Measurements from ENCODE around the gene LARP6.
"Not testable (repeated sequence)": the region's sequence is repeated elsewhere in the genome, so short reads cannot be mapped to it uniquely, and the experiment has no call there.

Gene LARP6

DNA sequence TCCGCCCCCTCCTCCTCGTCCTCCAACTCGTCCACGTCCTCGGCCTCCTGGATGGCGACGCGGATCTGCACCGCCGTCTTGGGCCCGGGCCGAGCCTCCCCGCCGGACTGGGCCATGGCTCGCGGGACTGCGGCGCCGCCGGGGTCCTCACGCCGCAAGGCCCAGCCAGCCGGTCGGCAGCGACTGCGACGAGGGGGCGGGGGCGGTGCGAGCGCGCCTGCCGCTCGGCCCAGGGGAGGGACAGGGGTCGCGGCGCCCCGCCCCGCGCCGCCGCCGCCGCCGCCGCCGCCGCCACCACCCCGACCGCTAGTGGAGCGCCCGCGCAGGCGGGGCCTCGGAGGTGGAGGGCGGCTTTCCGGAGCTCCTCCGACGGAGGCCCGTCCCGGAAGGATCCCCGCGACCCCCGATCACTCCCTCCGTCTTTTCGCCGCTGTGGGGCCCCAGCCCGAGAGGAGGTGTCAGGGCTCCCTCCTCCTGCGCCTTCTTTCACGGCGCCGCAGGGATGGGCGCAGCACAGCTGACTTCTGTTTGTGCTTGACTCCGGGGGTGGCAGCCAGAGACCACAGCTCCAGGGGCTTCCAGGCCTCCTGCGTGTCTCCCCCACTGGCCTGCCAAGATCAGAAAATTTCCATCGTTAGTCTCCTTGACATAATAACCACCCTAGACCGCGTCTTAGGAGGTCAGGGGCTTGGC is at the start of gene LARP6:
LARP6 (minus strand) TSS at position 185 of the 693 bp plus-strand sequence; CDS start at position 116, 69 bp downstream.
- DNase-seq = peak; percentile 80

DNA sequence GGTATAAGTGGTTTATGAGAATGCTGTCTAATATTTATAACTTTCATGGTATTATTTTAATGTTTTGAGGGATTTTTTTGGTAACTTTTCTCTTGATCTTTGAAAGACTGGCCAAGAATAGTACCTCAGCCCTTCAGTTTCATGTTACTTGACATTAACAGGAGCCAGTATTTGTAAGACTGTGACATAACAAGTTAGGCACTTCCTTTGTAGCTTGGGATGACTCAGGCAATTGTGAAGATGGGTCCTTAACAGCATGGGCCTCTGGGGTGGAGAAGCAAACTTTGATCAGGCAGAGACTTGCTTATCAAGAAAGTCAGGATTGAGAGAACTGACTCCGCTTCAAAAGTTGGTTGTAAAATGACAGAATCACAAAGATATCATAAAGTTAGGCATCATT is 48.1 kb upstream of the LARP6 start:
- DNase-seq = no peak

- DNase-seq = peak; percentile 66
These were observed 39.1 kb upstream of the LARP6 start for GRCh38 chr15:70892912-70893560.

- peak; percentile 94 for DNase-seq
These were observed 38.3 kb upstream of the LARP6 start, which contains the start of the genes LRRC49 and THAP10 for GRCh38 chr15:70892002-70892911. Gene LRRC49, plus strand, starts transcription at chr15:70892826. Its CDS starts 69 bp downstream, at chr15:70892895. Gene THAP10, minus strand, starts transcription at chr15:70892433. Its CDS starts 161 bp downstream, at chr15:70892272.

DNA sequence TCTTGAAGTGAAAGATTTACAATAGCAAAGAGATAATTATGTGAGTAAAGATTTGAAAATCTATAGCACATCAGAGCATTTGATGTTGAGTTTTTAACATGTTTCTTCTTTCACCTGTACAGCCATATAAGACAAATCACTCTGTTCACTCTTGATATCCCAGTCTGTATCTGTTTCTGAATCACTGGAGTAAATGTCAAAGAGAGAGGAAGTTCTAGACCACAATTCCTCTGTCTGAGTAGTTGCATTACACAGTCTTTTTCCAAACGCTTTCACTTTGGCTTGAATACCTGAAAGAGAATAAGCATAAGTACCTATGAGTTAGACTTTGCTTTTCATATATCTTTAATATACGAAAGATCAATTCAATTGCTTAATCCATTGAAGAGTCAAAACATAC is 28.4 kb upstream of the LARP6 start:
- DNase-seq = no peak

DNA sequence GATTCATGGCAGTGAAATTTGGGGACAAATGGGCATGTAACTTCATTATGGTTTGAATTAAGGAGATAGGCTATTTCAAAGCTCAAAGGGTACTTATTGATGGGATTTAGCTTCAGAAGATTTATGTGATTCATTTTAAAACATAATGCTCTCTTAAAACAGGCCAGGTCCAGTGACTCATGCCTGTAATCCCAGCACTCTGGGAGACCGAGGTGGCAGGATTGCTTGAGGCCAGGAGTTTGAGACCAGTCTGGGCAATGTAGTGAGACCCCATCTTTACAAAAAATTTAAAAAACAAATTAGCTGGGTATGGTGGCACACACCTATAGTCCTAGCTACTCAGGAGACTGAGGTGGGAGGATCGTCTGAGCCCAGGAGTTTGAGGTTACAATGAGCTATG is 26.8 kb upstream of the LARP6 start:
- no peak for DNase-seq

DNA sequence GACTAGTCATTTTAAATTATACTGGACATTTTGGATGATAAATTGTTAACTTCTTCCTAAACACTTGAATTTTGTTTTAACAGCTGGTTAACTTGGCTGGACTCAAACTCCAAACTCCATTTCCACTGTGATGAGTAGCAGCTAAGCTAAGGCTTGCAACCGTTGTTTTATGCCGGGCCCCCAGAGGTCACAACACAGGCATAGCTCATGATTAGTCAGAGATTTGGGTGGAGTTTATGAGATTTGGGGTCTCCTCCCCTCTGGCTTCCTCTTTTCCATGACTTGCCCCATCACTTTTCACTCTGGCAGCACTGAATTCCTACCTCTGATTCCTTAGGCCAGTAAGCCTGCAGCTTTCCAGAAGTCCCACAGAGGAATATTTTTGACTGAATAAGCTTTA is 25.4 kb upstream of the LARP6 start:
- DNase-seq = no peak

GRCh38 chr15:70876683-70877082 is 22.7 kb upstream of the LARP6 start:
- no peak for DNase-seq

GRCh38 chr15:70876011-70876410 is 22.1 kb upstream of the LARP6 start:
- DNase-seq = no peak

DNA sequence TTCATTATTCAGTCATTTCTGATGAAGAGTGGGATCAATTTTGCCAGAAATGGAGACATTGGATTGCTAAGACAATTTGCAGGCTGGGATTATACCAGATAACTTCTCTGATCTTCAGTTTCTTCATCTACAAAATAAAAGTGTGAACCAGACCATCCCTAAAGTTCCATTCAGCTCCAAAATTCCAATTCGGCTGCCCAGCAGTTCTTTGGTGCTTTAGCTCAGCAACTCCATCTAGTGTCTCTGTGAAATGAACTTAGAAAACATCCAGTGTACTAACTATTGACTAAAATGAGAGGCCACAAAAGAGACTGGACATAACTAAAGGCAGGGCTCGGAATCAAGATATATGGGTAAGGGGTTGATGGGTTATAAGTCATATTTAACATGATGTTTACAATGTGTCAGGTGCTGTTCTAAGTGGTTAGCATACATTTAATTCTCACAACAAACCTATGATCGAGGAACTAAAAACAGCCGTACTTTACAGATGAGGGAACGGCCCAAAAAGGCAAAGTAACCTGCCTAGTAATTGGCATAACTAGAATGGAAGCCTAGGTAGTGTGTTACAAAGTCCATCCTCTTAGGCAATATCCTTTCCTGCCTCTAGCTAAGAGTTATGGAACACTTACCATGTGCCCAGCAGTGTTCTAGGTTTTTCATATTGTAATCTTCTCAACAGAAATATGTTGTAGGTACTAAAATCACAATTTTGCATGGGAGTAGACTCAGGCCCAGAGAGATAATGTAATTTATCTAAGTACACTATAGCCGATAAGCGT is 21.2 kb upstream of the LARP6 start:
- no peak for DNase-seq

DNA sequence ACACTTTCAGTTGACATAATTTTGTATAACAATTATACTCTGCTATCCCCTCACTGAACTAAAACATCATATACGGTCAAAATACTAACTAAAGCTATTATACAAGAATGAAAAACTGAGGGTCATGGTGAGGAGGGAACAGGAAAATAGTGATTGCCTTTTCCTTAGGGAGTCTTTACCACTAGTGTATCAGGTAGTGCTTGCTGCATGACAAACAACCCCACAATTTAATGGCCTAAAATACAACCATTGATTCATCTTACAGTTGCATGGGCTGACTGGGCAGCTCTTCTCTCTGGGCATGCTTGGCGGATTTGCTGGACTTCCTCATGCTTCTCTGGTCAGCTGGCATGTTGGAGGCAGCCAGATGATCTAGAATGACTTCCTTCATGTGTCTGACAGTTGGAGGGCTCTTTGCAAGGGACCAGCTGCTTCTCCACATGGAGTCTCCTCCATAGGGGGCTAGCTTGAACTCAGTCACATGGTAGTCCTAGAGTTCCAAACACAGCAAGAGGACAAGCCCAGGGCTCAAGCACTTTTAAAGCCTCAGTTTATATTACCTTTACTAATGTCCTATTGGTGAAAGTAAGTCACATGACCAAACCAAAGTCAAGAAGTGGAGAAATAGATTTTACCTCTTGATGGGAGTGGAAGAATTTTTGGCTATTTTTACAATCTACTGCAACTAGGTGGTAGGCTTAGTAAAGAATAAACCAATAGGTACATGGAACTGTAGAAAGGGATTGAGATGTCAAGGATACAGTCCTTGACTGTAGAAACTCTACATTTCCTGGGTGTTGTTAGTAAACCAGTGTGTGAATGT is 19.5 kb upstream of the LARP6 start:
- no peak for DNase-seq

DNA sequence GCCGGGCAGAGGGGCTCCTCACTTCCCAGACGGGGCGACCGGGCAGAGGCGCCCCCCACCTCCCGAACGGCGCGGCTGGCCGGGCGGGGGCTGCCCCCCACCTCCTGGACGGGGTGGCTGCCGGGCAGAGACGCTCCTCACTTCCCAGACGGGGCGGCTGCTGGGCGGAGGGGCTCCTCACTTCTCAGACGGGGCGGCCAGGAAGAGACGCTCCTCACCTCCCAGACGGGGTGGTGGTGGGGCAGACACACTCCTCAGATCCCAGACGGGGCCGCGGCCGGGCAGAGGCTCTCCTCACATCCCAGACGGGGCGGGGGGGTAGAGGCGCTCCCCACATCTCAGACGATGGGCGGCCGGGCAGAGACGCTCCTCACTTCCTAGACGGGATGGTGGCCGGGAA is 17.5 kb upstream of the LARP6 start:
- DNase-seq = not testable (repeated sequence)

DNA sequence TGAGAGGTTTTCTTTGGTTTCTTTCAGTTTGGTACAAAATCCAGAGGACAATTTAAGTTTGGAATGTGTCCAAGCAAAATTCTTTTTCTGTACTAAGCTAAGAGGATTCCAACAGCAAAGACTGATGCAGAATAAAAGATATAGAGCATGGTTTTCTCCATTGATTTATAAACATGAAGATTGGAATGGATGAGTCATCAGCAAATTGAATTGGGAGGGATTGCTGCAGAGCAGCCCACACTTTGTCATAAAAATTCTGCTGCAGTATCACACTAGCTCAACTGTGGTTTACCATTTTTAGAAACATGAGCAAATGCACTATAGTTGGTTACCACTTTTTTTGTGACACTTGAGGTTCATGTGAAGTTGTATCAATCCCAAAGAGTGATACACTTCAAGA is 16.1 kb upstream of the LARP6 start:
- DNase-seq = no peak

GRCh38 chr15:70869346-70869745 is 15.4 kb upstream of the LARP6 start:
- DNase-seq = no peak

DNA sequence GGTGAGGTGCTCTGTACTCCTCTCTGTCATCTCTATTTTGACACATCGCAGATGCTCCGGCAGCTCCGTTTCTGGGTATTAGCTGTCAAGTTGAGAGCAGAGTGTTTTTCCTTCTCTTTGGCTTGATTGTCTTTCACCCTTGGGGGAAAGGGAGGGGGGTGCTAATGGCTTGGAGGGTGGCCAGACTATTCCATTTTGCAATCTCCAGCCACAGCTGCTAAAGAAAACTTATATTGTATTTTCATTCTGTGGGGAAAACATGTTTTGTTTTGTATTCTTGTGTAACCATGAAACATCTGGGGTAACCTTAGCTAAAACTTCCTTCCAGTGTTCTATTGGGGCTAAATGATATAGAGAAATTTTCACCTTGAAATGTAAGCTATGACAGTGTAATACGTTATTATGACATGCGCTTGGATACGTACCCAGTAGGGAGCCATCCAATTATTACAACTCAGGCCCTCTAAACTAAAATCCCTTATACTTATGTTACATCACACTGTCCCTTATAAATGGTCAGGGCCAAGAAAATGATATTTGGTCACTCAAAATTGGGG is 14.0 kb upstream of the LARP6 start:
- DNase-seq = peak; percentile 80

DNA sequence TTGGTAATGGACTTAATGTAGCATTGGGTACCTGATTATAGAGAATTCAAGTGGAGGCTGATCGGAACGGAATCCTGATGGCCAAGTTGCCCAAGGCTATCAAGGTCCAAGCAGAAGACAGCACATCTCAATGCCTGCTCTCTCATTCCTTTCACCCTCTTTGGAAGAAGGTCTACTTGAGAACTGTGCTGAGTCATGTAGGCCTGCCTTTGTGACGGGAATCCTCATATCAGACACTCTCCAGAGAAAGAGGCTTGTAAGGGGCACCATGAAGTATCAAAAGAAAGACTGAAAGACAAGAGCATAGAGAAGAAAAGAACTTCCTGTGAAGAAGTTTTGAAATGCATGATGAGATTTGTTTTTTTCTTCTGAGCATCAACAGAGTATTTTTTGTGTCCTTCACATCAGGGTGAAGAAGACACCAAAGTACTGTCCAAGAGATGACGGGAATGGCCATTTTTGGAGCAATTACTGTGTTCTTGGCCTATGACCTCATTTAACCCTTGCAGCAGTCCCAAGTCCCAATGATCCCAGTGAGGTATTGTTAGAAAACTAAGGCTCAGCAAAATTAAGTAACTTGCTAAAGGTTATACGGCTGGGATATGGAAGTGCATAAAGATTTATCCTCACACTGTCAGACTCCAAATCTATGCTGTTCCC is 13.2 kb upstream of the LARP6 start:
- no peak for DNase-seq

DNA sequence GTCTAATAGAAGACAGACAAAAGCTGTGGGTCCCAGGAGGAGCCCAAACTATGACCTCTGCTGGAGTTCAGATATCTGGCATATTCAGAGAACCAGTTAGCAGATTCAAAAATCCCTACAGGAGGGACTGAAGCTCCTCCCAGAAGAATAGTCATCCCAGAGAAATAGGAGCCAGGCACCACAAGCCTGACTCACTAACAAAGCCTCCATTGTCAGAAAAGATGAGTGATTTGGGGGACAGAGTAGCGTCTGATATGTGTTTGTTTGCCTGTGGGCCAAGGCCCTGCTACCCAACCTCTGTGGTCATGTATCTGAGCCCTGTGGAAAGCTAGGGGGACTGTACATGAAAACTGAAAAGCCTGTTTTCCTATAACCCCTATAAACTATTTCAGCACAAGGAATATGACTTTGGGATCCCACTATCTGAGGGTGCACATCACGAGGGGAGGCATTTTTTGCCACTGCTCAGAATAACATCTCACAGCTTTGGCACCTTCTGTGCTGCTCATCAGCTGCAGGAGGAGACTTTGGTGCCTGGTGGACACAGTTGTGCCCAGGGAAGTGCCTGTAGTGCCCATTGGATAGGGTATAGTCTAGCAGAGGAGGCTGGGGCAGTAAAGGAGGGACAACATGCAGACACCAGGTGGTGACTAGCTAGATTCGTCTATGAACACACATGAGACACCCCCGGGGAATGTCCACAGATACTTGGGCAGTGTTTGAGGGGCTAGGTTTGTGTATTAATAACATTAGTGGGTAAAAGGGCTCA is 9.7 kb upstream of the LARP6 start:
- DNase-seq = no peak

DNA sequence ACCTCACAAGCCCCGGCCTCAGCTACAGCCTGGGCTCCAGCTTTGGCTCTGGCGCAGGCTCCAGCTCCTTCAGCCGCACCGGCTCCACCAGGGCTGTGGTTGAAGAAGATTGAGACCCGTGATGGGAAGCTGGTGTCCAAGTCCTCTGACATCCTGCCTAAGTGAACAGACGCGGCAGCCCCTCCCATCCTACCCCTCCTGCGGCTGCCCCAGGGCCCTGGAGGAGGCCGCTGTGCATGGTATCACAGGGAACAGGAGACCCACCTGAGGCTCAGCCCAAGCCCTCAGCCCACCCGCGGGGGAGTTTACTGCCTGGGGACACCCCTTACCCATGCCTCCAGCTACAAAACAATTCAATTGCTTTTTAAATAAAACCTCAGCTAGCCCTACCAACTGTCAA is 6.0 kb upstream of the LARP6 start:
- no peak for DNase-seq

DNA sequence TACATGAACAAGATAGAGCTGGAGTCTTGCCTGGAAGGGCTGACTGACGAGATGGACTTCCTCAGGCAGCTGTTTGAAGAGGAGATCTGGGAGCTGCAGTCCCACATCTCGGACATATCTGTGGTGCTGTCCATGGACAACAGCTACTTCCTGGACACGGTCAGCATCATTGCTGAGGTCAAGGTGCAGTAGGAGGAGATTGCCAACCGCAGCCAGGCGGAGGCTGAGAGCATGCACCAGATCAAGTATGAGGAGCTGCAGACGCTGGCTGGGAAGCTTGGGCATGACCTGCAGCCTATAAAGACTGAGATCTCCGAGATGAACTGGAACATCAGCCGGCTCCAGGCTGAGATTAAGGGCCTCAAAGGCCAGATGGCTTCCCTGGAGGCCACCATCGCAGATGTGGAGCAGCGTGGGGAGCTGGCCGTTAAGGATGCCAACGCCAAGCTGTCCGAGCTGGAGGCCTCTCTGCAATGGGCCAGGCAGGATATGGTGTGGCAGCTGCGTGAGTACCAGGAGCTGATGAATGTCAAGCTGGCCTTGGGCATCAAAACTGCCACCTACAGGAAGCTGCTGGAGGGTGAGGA is 5.5 kb upstream of the LARP6 start:
- DNase-seq = no peak

Measured in femur (tissue), 1 donor.